DMS114 treated with DMSO at 0.1 percent for 48 hours (cell line): ENCODE data around the gene DYRK1A.
"Not testable (repeated sequence)": the region's sequence is repeated elsewhere in the genome, so short reads cannot be mapped to it uniquely, and the experiment has no call there.

Experiments used
- DNase-seq: peaks from one replicate; lab custom pipeline; 2025; ENCODE audit not compliant: unreplicated experiment; lab: John Stamatoyannopoulos, UW

The DYRK1A gene

DNA sequence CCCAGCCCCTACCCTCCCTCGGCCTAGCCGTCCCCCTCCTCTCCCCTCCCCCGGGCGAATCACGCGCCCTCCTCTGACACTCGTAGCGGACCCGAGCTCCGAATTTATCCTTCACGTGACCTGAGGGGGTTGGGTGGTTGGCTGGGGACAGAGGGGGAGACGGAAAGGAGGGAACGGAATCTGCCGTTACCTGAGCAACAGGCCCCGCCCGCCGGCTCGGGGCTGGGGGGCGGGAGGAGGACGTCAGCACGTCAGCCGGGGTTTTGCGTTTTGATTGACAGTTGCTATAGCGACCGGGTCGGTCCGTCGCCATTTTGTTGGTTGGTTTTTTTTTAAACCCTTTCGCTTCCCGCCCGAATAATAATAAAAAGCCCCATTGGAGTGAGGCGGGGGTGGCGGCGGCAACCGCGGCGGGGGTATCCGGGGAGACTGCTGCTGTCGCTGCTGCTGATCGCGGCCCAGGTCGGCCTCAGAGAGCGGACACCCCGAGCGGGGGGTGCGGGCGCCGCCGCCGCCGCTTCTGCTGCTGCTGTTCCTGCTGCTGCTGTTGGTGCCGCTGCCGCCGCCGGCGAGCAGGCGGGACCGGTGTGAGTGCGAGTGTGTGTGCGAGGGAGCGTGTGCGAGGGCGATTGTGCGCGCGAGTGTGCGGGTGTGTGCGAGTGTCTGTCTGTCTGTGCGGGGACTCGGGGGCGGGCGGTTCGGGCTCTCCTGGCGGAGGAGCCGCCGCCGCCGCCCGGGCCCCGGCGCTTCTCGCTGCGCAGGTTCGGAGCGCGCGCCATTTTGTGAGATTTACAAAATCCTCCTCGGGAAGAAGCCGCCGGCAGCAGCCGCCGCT, at the start of gene DYRK1A:
TSS of gene DYRK1A (plus strand) at position 292 of the 835 bp plus-strand sequence. CDS start 53,602 bp downstream, outside the sequence.
- peak; percentile 91 for DNase-seq

DNA sequence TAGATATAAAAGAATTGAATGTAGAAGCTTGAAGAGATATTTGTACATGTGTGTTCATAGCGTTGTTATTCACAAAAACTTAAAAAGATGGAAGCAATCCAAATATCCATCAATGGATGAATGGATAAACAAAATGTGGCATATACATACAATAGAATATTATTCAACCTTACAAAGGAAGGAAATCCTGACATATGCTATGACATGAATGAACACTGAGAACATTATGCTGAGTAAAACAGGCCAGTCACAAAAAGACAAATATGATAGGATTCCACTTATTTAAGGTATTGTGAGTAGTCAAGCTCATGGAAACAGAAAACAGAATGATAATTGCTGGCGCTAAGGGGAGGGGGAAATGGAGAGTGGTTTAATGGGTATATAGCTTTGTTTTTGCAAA, 47.0 kb upstream of the DYRK1A start:
- DNase-seq: no peak

DNA sequence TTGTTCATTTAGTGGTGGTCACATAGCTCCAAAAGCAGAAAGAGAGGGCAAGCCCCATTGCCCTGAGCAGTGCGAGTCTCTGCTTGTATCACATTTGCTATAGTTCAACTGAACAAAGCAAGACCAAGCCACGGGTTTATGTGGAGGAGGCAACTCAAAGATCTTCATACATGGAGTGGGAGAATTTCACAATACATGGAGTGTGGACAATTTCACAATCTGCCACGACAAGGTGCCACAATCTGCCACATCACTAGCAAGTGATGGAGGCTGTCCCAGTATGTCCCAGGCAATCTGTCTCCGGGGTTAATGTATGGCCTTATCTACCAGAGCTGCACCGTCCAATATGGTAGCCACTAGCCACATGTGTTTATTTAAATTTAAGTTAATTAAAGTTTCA, 44.5 kb upstream of the DYRK1A start:
- DNase-seq: no peak

DNA sequence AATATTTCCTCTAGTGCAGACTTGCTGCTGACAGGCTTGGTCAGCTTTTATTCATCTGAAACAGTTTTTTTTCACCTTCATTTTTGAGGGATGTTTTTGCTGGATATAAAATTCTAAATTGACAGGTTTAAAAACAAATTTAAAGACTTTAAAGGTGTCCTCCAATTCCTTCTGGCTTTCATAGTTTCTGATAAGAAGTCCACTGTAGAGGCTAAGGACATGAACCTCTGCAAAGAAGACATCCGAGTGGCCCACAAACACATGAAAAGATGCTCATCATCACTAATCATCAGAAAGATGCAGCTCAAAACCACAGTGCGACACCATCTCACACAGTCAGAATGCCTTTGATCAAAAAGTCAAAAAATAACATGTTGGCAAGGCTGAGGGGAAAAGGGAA, 42.0 kb upstream of the DYRK1A start:
- DNase-seq: no peak

DNA sequence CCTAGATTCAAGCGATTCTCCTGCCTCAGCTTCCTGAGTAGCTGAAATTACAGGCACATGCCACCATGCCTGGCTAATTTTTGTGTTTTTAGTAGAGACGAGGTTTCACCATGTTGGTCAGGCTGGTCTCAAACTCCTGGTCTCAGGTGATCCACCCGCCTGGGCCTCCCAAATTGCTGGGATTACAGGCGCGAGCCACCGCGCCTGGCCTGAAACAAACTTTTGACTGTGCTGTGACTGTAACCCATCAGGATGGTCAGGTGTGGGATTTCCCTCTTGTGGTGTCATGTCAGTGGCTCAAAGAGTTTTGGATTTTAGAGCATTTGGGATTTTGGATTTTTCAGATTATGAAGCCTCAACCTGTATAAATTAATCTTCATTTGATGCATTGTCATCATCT, 38.4 kb upstream of the DYRK1A start:
- DNase-seq: not testable (repeated sequence)

DNA sequence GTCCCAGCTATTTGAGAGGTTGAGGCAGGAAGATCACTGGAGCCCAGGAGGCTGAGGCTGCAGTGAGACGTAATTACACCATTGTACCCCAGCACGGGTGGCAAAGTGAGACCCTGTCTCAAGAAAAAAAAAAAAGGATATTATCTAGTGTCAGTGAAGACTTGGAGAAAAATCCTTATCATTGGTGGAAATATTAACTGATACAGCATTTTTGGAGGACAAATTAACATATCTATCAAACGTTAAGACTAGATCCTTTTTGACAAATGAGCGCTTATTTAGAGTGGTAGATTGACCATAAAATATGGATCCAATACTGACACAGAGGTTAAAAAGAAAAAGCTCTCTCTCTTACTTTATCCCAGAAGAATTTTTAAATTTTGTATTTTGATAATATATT, 35.2 kb upstream of the DYRK1A start:
- DNase-seq: no peak

DNA sequence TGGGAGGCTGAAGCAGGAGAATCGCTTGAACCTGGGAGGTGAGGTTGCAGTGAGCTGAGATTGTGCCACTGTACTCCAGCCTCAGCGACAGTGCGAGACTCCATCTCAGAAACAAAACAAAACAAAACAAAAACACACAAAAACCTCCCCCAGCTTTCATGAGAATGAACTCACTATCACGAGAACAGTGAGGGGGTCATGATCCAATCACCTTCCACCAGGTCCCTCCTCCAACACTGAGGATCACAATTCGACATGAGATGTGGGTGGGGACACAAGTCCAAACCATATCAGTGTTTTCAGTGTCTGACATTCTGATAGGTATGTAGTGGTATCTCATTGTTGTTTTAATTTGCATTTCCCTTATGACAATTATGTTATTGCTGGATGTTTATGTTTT, 31.5 kb upstream of the DYRK1A start:
- no peak for DNase-seq

DNA sequence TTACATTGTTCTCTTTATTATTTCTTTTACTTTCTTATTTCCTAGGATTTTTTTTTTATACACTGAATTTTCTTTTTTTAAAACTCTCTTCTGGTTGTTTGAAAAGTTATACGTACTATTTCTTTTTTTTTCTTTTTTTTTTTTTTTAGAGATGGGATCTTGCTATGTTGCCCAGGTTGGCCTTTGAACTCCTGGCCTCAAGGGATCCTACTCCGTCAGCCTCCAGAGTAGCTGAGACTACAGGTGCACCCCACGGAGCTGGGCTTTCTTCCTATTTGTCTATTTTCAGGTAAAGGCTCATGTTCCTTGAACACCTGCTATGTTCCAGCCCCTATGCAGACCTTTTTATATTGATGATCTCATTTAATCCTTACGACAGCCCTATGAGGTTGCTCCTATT, 29.4 kb upstream of the DYRK1A start:
- no peak for DNase-seq

DNA sequence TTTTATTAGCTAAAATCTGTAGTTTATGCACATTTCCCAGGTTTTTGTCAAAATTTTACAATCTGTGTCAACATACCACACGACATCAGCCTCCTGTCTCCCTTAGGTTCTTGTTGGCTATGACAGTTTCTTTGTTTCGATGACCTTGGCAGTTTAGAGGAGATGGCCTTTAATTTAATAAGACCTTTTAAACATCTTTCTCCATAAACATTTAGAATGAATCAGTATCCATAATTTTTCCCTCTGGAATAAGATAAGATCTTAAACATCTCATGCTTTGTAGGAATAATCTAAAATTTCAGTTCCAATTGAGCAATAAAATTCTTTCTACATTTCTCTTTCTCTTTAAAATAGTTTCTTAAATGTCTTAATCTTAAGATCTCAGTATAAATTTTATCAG, 28.7 kb upstream of the DYRK1A start:
- DNase-seq: no peak

DNA sequence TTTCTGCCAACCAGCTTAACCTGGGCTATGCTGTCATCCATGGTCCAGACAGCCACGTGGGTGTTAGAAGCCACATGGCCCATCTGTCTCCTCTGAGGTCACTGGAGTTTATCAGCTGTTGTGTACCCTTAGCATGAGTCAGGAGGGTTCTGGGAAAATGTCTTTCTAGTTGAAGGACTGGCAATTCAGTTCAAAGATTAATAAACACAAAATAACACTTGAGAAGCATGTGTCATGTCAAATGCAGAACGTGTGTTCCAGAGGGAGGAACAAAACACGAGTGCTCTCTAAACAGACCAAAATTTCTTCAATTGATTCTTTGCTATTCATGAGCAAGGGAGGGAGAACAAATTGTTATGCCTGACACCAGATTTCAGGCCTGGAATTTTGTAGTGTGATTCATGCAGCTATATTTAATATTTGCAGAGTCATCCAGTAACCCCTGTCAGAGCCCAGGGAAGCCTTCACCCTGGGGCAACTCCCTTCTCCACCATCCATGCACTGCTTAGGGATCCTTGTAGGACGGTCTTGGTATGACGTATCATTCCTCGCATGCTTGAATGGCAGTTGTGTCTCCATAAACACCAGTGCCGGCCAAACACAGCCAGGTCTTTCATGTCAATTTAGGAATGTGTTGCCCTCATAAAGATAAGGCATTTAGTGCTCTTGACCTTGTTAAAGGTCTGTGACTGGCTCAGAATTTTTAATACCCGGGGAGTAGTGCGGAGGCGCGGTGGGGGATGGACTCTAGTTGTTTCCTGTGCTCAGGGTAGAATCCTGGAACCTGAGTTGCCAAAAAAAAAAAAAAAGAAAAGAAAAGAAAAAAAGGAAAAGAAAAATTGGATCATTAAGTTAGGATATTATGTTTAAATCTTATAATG, 27.7 kb upstream of the DYRK1A start:
- no peak for DNase-seq

DNA sequence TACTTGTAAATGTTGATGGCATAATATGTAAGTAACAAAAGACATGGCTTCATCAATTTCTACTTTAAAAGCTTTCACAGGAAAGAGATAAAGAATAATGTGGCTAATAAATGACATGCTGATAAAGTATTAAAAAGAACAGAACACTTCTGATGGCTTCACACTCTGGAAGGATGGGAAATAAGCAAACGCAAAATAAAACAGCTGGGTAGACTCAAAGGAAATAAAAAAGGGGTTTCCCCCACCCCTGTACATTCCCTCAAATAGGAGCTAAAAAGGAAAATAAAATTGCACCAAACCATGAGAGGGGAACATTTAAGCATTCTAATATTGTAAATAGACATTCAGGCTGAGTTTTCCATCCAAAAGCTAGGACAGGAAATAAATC, 27.0 kb upstream of the DYRK1A start:
- DNase-seq: no peak

DNA sequence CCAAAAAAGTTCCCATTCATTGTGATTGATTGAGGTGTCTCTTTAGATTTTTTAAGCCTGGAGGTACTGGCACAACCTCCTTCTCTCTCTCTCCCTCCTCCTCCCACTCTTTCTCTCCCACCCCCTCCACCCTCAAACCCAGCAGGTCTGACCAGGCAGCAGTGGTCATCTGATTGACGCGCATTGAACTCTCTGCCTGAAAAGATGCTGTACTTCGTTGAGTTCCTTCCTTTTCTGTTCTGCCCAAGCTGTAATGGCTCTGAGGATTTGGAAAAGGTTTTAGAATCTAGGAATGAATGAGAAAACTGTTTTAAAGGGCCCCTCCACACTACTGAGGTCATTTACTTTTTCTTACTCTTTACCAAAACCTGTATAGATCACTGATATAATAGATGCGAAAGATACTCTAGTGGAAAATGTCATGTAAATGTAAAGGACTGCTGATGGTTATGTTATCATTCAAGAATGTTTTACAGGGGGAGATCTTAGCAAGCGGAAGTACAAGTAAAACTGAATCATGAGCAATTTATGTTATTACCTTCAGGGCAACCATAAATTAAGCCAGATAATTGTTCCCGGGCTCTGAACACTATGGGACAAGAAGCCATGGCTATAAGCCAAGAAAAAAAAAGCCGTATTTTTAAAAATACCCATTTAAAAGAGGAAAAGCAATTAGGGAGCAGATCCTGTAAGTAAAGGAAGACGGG, 25.2 kb upstream of the DYRK1A start:
- no peak for DNase-seq

DNA sequence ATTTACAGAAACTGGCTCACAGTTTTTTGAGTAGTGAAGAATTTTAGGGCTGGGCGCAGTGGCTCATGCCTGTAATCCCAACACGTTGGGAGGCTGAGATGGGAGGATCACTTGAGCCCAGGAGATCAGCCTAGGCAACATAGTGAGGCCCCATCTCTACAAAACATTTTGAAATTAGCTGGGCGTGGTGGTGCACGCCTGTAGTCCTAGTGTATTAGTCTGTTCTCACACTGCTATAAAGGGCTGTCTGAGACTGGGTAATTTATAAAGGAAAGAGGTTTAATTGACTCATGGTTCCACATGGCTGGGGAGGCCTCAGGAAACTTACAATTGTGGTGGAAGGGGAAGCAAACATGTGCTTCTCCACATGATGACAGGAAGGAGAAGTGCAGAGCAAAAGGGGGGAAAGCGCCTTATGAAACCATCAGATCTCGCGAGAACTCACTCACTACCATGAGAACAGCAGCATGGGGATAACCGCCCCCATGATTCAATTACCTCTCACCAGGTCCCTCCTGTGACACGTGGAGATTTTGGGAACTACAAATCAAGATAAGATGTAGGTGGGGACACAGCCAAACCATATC, 24.4 kb upstream of the DYRK1A start:
- no peak for DNase-seq

DNA sequence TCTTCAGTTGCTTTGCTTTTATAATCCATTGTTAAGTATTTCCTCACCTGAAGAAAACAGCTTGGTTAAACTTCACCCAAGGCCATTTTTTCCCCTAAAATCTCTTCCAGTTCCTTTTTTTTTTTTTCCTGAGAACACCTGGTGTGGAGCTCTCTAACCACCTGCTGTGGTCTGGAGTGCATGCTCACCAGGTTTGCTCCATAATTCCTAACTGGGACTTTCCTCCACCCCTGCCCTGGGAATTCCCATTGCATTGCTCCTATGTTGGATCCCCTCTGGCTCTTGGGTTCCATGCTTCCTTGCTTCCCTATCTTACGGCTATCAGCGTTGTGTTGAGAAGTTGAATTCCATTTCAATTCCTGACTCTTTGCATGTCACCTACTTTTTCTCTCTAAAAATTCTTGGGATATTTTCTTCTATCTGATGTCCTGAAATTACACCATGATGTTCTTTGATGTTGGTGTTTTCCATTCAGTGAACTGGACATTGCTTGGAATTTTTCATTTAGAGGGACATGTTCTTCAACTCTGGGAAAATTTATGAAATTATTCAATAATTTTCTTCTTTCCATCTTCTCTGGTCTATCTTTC, 19.6 kb upstream of the DYRK1A start:
- no peak for DNase-seq

DNA sequence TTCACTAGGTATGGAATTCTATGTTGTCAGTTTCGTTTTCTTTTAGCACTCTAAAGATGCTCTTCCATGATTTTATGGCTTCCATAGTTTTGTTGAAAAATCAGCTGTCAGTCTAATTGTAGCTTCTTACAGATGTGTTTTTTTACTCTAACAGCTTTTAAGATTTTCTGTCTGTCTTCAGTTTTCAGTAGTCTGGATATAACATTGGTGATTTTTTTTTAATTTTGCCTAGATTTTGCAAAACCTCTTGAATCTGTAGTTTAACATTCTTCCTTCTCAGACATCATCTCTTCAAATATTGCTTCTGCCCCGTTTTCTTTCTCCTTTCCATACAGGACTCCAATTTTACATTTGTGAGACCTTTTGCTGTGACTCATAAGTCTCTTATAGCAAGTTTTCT, 17.9 kb upstream of the DYRK1A start:
- no peak for DNase-seq

DNA sequence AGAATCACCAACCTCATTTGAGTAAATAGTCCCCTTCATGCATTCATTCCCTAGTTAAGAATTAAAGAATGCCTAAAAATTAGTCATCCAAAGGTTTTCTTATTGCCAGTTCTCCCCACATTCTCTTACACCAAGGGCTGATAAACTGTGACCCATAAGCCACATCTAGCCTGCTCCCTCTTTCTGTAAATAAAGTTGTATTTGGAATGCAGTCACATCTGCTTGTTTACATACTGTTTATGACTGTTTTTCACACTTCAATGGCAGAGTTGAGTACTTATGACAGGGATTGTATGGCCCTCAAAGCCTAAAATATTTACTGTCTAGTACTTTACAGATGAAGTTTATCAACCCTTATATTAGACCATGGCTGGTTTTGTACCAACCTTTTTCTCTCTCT, 16.1 kb upstream of the DYRK1A start:
- no peak for DNase-seq

DNA sequence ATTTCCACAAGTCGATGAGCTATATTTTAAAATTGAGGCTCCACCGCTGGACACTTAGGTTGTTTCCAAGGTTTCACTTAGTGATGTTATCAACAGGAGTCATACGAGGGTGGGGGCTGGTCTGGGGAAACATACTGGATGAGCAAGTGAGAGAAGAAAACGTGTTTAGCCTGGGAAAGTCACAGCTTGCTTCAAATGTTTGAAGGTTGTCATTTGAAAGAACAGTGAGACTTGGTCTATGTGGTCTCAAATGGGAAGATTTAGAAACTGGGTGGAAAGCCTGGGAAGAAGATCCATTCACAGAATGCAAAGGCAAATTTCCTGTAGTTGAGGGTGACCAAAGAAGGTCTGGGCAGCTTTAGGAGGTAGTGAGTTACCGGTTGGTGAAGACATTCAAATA, 9.9 kb upstream of the DYRK1A start:
- DNase-seq: no peak

DNA sequence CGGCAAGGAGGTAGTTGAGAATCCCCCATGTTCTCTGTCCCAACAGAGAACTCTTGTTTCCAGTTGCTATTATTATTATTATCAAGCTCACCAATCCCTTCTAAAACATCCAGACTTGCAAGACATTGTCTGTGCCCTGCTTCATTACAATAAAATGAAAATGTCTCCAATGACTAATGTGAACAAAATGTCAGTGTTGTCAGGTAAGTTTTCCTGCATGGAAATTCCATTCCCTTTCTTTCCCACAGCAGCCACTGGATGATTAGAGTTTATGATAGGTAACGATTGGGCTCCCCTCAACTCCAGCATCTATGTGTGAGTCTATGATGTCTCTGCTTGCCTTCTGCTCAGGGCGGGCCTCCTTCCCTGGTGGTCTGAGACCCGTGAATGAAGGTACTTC, 8.9 kb upstream of the DYRK1A start:
- DNase-seq: no peak

DNA sequence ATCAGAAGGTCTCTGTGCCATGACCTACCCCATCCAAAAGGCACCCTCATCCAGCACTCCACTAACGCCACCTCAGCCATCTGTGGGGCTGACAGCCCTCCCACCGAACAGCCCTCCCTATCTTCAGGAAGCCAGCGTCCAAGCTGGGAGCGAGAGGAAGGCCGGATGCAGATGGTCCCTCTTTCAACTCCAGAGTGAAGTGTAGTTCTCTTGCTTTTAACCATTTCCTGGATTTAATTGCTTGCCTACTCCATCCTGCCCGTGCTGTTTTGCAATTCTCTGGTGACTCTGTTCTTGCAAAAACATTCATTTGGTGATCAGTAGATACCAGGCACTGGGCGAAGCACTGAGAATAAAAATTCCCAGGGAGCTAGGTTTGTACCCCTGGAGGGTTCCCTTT, 8.2 kb upstream of the DYRK1A start:
- no peak for DNase-seq

DNA sequence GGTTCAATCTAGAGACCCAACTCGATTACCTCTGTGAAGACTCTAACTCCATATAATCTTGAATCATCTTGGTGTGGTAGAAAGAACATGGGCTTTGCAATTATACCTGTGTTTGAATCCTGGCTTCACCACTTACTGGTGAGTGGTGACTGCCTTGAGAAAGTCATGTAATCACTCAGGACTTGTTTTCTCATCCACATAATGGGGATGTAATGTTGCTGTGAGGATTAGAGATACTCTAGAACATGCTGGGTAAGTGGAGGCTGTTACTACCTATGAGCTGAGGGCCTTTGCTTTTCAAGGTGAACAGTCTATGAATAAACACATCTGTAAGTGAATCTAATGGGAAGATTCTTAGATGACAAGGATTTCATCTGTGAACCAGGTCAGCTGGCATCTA, 2.6 kb upstream of the DYRK1A start:
- DNase-seq: no peak

DNA sequence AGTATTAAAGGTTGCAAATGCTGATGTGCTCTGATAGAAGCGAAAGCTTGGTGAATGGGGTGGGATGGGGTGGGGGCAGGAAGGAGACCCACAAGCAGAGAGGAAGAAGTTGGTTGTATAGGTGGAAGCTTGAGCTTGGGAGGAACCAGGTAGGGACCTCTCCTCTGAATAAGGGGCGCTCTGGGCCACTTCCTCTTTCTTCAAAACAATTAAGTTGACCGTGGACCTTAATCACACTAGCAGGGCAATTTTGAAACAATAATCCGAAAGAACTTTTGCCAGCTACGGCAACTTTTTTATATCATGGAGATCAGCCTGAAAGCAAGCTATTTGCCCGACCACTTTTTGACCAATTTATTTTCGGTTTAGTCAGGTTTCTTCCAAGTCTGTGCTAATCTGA, 1.9 kb upstream of the DYRK1A start:
- DNase-seq: no peak
